Measurements from ENCODE around the gene SOX10. TPM values are rescaled to one million over a fixed set of nuclear protein-coding genes. Genes with fewer than 3 reads are reported as not detected.

SOX10 gene
- total RNA-seq, 2 experiments from 2014 or later: not detected

DNA sequence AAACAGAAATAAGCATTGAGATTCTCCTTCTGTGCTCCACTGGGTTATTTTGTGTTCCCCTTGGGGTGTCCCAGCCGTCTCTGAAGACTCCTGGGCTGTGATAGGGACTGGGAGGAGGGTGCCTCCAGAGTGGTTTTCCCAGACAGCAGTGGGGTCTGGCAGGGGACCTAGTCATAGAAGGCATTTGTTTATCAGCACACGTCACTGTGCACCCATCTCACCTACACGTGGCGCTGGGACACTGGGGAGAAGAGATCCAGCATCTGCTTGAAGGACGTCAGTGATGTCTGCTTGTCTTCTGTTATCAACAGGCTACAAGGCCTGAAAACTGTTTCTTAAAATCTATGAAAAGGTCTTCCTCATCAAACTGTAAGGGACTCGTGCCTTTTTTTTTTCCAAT, 38.7 kb upstream of the SOX10 start:
- ChIA-PET POLR2A (no interaction called here), CTCF (no interaction called here)
- no peaks in the 10 kb centered on the region for H3K36me3 Mint-ChIP-seq (ENCODE audit: low read depth)
- no peak for DNase-seq
- no peaks in the 10 kb centered on the region for H3K9me3 Mint-ChIP-seq
- H3K4me3 Mint-ChIP-seq: no peak overlapping the region
- no peaks in the 10 kb centered on the region for H3K4me1 Mint-ChIP-seq
- no peak overlapping the region for H3K27ac Mint-ChIP-seq
- H3K27me3 Mint-ChIP-seq: peaks cover 3% of the 10 kb centered on the region

DNA sequence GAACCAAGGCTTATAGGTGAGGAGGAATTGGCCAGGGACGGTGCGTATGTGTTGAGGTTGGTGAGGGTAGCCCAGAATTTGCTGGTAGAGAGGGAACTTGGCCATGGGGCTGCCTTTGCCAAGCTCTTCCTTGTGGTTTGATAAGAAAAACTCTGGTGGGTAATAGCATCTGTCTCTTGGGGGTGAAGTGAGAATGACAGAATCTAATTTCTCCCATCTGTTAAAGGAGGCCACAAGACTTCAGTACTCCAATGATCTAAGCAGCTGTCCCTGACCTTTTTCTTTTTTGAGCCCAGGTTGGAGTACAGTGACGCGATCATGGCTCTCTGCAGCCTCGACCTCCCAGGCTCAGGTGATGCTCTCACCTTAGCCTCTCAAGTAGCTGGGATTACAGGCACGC, 36.9 kb upstream of the SOX10 start:
- Mint-ChIP-seq H3K27me3 (peaks cover 3% of the 10 kb centered on the region), H3K4me3 (no peak overlapping the region), H3K4me1 (no peaks in the 10 kb centered on the region), H3K9me3 (no peaks in the 10 kb centered on the region), H3K27ac (no peak overlapping the region), H3K36me3 (ENCODE audit: low read depth) (no peaks in the 10 kb centered on the region)
- DNase-seq: no peak
- ChIA-PET POLR2A (no interaction called here), CTCF (no interaction called here)

DNA sequence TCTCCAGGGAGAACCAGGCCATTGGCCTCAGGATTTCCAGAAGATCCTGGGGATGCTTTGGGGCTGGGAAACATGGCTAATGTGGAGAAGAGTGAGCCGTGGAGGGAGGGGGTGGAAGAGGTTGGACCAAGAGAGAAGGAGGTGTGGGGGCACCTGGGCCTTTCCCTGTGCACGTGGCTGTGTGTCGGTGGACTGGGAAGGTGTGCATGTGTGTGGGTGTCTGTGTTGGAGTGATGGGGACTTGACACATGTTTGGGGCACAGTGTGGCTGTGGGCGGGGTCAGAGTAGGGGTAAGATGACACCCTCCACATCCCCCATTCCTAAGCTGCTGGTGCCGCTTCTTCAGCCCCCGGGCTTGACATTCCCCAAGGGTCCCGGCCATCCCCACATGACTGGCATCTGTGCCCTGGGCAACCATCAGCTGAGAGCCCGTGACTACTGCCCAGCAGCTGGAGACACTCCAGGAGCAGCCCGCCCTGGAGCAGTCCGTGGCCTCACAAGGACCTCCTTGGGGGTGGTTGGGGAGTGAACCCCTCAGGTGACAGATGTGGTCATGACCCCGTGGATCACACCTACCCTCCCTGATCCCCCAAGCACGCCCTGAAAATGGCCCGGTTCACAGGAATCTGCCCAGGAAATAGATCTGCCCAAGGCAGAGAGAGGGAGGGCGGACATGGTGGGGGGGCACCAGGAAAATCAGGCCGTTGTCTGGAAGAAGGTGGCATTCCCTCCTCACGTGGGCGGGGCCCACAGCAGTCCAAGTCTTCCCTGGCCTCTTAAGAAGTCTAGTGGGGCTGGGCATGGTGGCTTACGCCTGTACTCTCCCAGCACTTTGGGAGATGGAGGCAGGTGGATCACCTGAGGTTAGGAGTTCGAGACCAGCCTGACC, 34.8 kb upstream of the SOX10 start:
- Mint-ChIP-seq H3K4me3 (no peak overlapping the region), H3K36me3 (ENCODE audit: low read depth) (no peaks in the 10 kb centered on the region), H3K9me3 (no peaks in the 10 kb centered on the region), H3K4me1 (no peaks in the 10 kb centered on the region), H3K27ac (no peak overlapping the region), H3K27me3 (no peaks in the 10 kb centered on the region)
- ChIA-PET CTCF (no interaction called here), POLR2A (no interaction called here)
- no peak for DNase-seq

DNA sequence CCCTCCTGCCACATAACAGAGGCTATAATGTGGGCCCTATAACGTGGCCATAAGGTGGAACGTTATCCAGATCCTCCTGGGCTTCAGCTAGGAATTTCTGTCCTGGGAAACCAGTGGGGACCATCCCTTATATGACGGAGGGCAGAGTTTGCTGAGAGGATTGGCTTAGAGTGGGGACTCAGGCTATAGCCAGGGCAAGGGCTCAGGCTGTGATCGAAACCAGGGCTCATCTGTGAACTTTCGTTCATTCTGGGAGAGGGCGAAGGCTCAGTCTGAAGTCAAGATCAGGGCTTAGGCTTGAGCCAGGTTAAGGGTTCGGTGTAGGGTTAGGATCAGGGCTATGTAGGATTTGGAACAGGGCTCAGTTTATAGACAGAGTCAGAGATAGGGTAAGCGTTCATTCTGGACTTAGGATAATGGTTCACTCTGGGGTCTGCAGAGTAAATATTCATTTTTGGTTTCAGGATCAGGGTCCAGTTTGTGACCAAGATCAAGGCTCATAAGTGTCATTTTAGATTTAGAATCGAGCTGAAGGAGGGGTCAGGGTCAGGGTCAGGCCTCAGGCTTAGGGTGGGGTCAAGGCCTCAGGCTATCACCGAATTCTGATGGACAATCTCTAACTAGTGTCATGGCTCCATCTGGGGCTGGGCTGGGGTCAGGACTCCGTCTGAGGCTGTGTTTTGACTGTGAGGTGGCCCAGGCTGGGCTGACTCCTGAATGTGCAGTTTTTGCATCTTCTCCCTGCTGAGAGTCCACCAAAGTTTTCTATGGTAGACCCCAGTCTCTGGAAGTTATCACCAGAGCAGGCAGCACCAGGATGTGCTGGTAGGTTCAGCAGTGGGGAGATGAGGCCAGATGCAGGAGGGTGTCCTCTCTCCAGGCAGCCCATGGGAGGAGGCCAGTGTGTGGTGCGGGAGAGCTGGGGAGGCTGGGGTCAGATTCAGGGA, 33.9 kb upstream of the SOX10 start:
- Mint-ChIP-seq H3K9me3 (no peaks in the 10 kb centered on the region), H3K27me3 (no peaks in the 10 kb centered on the region), H3K27ac (no peak overlapping the region), H3K4me1 (no peaks in the 10 kb centered on the region), H3K36me3 (ENCODE audit: low read depth) (no peaks in the 10 kb centered on the region), H3K4me3 (no peak overlapping the region)
- ChIA-PET CTCF (no interaction called here), POLR2A (no interaction called here)
- no peak for DNase-seq

DNA sequence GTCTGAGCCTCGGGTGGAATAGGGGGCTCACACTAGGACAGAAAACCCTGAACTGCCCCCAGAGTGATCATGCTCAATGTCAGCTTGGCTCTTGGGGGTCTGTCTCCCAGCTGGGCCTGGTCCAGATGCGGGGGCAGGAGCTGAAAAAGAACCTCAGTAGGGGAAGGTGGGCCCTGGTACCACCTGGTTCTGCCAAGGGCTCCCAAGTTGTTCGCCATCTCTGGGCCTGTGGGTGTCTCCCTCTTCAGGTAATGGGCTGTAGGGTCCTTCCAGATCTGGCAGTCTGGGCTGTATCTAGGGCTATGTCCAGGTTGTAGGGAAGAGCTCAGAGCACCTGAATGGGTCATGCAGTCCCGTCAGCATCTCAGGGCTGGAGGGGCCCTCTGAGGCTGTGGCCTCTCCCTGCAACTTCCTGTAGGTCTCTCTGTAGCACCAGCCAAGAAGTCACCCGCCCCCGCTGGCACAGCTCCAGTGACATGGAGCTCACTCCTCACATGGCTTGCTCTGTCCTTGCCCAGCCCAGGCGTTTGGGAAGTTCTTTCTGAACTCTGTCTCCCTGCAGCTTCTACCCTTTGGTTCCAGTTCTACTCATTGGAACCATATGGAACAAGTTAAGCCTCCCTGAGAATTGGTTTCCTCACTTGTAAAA, 33.0 kb upstream of the SOX10 start:
- ChIA-PET CTCF (interaction anchor here (0.9 kb wide), 1 partner anchor 35 kb away, joined by 3 read pairs; no protein-coding TSS in a partner anchor), POLR2A (no interaction called here)
- Mint-ChIP-seq H3K9me3 (no peaks in the 10 kb centered on the region), H3K36me3 (ENCODE audit: low read depth) (no peaks in the 10 kb centered on the region), H3K27ac (no peak overlapping the region), H3K4me3 (no peak overlapping the region), H3K27me3 (no peaks in the 10 kb centered on the region), H3K4me1 (no peaks in the 10 kb centered on the region)
- no peak for DNase-seq

DNA sequence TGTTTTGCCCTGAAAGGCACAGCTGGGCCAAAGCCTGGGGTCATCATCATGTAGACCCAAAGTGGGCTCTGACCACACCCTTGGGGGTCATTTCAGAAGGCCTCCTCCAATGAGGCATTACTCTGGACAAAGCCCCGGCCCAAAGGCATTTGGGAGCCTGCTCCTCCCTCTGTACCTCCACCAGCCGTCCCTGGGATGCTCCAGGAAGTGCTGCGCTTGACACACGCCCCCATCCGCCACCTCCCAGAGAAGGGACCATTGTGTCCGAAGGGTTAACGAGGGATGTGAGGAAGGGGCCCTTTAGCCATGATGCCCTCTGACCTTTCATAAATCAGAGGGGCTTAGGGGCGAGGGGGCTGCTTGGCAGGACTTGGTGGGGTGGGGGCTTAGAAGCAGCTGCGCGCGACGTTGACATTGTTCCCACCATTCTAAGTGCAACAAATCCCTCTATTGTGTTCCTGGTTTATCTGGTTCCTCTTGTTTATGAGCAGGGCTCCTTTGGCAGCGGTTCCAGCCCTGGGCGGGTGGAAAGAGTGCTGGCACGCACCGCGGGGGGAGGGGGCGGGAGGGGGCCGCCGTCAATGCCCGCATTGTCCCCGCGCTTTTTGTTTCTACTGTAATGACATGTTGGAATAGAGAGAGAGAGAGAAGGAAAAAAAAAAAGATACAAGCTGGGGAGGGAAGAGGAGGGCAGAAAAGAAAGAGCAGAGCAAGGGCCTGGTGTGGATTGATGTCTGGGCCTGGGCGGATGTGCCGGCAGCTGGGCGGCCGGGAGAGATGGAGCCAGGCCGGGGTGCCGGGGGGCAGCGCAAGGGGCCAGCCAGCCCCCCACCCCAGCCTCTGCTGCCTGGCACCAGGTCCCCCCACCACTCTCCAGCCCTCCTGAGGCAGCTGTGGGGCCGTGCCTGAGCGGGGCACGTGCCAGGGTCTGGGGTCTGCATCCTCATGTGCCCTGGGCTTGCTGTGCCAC, 32.1 kb upstream of the SOX10 start:
- no peaks in the 10 kb centered on the region for H3K9me3 Mint-ChIP-seq
- ChIA-PET CTCF (interaction anchor here (0.9 kb wide), 1 partner anchor 36 kb away, joined by 3 read pairs; no protein-coding TSS in a partner anchor), POLR2A (no interaction called here)
- H3K27me3 Mint-ChIP-seq: no peaks in the 10 kb centered on the region
- no peak overlapping the region for H3K4me3 Mint-ChIP-seq
- no peak for DNase-seq
- H3K4me1 Mint-ChIP-seq: no peaks in the 10 kb centered on the region
- H3K27ac Mint-ChIP-seq: no peak overlapping the region
- H3K36me3 Mint-ChIP-seq (ENCODE audit: low read depth): no peaks in the 10 kb centered on the region

DNA sequence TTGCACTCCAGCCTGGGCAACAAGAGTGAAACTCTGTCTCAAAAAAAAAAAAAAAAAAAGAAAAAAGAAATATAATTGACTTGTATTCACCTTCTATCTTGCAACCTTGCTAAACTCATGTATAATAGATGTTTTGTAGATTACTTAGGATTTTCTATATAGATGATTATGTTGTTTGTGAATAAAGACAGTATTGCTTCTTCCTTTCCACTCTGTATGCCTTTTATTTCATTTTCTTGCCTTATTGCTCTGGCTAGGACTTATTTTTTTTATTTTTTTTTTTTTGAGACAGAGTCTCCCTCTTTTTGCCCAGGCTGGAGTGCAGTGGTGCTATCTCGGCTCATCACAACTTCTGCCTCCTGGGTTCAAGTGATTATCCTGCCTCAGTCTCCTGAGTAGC, 29.7 kb upstream of the SOX10 start:
- ChIA-PET POLR2A (no interaction called here), CTCF (interaction anchor here (0.7 kb wide), 1 partner anchor 1201 kb away, joined by 3 read pairs; no protein-coding TSS in a partner anchor)

DNA sequence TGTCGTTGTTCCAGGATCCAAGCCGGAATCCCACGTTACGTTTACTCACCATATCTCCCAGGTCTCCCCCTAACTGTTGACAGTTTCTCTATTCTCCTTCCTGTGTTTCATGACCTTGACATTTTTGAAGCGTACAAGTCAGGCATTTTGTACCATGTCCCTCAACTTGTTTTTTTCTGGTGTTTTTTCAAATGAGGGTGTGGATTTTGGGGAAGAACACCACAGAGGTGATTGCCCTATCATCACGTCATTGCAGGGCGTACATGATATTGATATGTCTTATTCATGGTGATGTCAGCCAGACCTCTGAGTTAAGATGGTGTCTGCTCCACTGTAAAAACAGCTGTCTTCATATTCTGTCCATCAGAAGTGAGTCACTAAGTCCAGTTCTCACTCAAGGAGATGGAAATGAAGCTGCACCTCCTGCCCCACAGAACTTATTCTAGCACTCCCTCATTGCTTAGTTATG, 28.3 kb upstream of the SOX10 start:
- Mint-ChIP-seq H3K4me1 (peaks cover 11% of the 10 kb centered on the region), H3K9me3 (no peaks in the 10 kb centered on the region), H3K4me3 (no peak overlapping the region), H3K27me3 (no peaks in the 10 kb centered on the region), H3K36me3 (ENCODE audit: low read depth) (no peaks in the 10 kb centered on the region), H3K27ac (no peak overlapping the region)
- POLR2A ChIA-PET: no interaction called here
- DNase-seq: no peak
- CTCF ChIA-PET: no interaction called here

More for the DNA sequence above, 29.7 kb upstream of the SOX10 start:
- H3K4me1 Mint-ChIP-seq: peaks cover 7% of the 10 kb centered on the region
- no peaks in the 10 kb centered on the region for H3K27me3 Mint-ChIP-seq
- no peak overlapping the region for H3K27ac Mint-ChIP-seq
- DNase-seq: no peak
- no peaks in the 10 kb centered on the region for H3K36me3 Mint-ChIP-seq (ENCODE audit: low read depth)
- no peaks in the 10 kb centered on the region for H3K9me3 Mint-ChIP-seq
- no peak overlapping the region for H3K4me3 Mint-ChIP-seq

DNA sequence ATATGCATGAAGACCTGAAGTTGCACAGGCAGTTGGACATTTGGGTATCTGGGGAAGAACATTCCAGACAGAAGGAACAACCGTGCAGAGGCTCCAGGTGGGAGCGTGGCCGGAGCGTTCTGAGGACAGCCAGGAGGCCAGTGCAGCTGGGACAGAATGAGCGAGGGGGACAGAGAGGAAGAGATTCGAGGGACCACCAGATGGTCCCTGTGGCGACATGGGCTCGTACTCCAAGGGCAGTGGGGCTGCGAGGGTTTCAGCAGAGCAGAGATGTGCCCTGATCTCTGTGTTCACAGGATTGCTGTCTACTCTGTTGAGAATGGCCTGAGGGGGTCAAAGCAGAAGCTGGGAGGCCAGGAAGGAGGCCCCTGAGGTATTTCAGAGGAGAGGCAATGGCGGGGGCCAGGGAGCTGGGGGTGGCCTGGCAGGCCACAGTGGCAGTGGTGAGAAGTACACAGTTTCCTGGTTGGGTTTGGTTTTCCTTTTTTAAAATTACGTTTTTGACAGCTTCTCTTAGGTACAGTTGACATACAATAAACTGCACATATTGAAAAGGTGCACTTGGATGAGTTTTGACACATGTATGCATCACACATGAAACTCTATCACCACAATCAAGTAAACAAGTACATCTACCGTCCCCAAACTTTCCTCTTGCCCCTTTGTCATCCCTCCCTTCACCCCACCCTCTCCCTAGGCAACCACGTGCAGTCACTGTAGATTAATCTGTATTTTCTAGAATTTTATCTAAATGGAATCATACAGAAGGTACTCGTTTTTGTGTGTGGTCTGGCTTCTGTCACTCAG, 24.8 kb upstream of the SOX10 start:
- Mint-ChIP-seq H3K4me1 (peaks cover 11% of the 10 kb centered on the region), H3K4me3 (no peak overlapping the region), H3K36me3 (ENCODE audit: low read depth) (no peaks in the 10 kb centered on the region), H3K27me3 (no peaks in the 10 kb centered on the region), H3K9me3 (no peaks in the 10 kb centered on the region), H3K27ac (no peak overlapping the region)
- ChIA-PET CTCF (interaction anchor here (1.3 kb wide), 1 partner anchor 43 kb away, joined by 3 read pairs; no protein-coding TSS in a partner anchor), POLR2A (no interaction called here)
- no peak for DNase-seq

DNA sequence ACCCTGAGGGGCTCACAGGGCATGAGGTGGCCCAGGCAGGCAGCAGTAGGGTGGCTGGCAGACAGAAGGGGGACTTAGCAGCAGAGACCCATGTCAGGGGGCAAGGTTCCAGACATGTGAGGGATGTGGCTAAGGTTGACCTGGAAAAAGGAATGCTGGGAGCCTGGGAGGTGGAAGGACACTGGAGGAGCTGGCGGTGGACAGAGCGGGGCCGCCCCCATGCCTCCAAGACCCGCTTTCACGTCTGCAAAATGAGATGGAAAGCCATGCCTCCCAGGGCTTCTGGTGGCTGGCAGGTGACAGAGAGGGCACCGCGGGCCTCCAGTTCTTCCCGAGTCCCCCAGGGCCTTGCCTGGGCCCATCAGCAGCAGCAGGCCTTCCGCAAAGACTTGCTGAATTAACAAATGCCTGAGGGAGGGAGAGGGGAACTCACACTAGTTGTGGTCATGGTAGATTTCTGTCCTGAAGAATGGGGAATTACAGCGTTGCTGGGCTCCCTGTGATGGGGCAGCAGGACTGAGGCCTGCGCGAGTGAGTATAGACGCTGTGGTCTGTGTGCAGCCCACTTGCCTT, 23.1 kb upstream of the SOX10 start:
- DNase-seq: no peak
- no peak overlapping the region for H3K27ac Mint-ChIP-seq
- no peak overlapping the region for H3K4me3 Mint-ChIP-seq
- H3K27me3 Mint-ChIP-seq: no peaks in the 10 kb centered on the region
- H3K4me1 Mint-ChIP-seq: peaks cover 11% of the 10 kb centered on the region
- POLR2A ChIA-PET: no interaction called here
- H3K36me3 Mint-ChIP-seq (ENCODE audit: low read depth): no peaks in the 10 kb centered on the region
- CTCF ChIA-PET: no interaction called here
- no peaks in the 10 kb centered on the region for H3K9me3 Mint-ChIP-seq

DNA sequence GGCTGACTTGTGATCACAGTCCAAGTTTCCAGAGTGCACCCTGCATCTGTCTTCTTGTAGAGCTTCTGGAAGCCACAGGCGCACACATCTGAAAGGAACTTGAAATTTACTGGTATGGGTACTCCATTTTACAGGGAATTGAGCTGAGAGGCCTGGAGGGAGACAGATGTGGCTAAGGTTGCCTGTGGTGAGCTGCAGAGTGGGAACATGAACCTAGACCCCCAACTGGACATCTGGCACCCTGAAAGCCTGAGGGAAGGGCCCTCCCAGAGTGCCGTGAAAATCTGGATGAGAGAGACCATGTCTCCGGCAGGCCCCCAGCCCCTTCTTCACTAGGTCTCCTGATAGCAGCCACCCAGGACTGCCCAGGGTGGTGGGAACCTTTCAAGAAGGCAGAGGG, 22.6 kb upstream of the SOX10 start:
- no peaks in the 10 kb centered on the region for H3K9me3 Mint-ChIP-seq
- no peak for DNase-seq
- H3K4me1 Mint-ChIP-seq: peaks cover 11% of the 10 kb centered on the region
- no peaks in the 10 kb centered on the region for H3K36me3 Mint-ChIP-seq (ENCODE audit: low read depth)
- ChIA-PET POLR2A (no interaction called here), CTCF (no interaction called here)
- no peaks in the 10 kb centered on the region for H3K27me3 Mint-ChIP-seq
- no peak overlapping the region for H3K27ac Mint-ChIP-seq
- H3K4me3 Mint-ChIP-seq: no peak overlapping the region

Measured in activated CD4-positive, alpha-beta memory T cell treated with anti-CD3 and anti-CD28 coated beads, Interleukin-2, amount 10 ng/mL, durations not matched to agents 7 days and 5 days (primary cell).